ENCODE data around the gene AK4. TPM values are rescaled to one million over a fixed set of nuclear protein-coding genes. Genes with fewer than 3 reads are reported as not detected.
"Not testable (repeated sequence)": the region's sequence is repeated elsewhere in the genome, so short reads cannot be mapped to it uniquely, and the experiment has no call there.

AK4 gene
- total RNA-seq, 1 experiment from 2014 or later, result 17.6 TPM

DNA sequence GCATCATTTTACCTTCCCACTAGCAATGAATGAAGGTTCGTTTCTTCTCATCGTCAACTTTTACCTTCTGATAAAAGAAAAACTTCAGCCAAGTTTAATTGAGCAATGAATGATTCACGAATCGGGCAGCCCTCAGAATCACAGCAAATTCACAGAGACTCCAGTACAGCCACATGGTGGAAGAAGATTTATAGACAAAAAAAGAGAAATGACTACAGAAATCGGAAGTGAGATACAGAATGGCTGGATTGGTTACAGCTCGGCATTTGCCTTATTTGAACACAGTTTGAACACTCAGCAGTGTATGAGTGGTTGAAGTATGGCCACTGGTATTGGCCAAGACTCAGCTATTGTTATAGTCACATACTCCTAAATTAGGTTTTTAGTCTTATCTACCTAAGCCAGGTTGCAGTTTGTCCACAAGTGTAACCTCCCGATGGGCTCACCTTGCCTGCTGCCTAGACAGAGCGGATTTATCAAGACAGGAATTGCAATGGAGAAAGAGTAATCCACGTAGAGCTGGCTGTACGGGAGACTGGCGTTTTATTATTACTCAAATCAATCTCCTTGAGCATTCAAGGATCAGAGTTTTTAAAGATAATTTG lies 15.3 kb downstream of the AK4 start:
- Histone ChIP-seq H3K4me2 (no peak overlapping the region), H3K4me3 (no peak overlapping the region), H2AFZ (no peak overlapping the region), H3K36me3 (ENCODE audit: low read depth) (no peaks in the 10 kb centered on the region), H3K79me2 (ENCODE audit: low read depth) (peaks cover 38% of the 10 kb centered on the region), H3K9me3 (ENCODE audit: insufficient read depth, low read depth) (no peaks in the 10 kb centered on the region), H3K27ac (no peak overlapping the region), H3K27me3 (ENCODE audit: insufficient read depth, low read depth) (no peaks in the 10 kb centered on the region), H3F3A (ENCODE audit: insufficient read depth, low read depth) (no peaks in the 10 kb centered on the region), H3K4me1 (replicated peaks; ENCODE audit: insufficient read depth) (peaks cover 7% of the 10 kb centered on the region), H3K9me2 (ENCODE audit: insufficient read depth) (no peaks in the 10 kb centered on the region; the same call in 1 of the 2 replicates), H4K20me1 (ENCODE audit: insufficient read depth) (no peaks in the 10 kb centered on the region; the same call in 1 of the 2 replicates)
- no TSS peak for BruUV-seq (replicated peaks)
- POLR2A ChIA-PET (ENCODE audit: unreplicated experiment), result interaction anchor here (0.7 kb wide), 1 partner anchor 782 kb away, joined by 7 read pairs; no protein-coding TSS in a partner anchor
- intact Hi-C loops (cut with micrococcal nuclease; ENCODE audit: unreplicated experiment), result no loop called here
- CTCF ChIA-PET, result no interaction called here
- DNase-seq, result no peak
- TF ChIP-seq EZH2 (IDR thresholded peaks at IDR 0.05; ENCODE audit: low read depth), result no peak
- TF ChIP-seq, protein P1, sequence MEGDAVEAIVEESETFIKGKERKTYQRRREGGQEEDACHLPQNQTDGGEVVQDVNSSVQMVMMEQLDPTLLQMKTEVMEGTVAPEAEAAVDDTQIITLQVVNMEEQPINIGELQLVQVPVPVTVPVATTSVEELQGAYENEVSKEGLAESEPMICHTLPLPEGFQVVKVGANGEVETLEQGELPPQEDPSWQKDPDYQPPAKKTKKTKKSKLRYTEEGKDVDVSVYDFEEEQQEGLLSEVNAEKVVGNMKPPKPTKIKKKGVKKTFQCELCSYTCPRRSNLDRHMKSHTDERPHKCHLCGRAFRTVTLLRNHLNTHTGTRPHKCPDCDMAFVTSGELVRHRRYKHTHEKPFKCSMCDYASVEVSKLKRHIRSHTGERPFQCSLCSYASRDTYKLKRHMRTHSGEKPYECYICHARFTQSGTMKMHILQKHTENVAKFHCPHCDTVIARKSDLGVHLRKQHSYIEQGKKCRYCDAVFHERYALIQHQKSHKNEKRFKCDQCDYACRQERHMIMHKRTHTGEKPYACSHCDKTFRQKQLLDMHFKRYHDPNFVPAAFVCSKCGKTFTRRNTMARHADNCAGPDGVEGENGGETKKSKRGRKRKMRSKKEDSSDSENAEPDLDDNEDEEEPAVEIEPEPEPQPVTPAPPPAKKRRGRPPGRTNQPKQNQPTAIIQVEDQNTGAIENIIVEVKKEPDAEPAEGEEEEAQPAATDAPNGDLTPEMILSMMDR (conservative IDR thresholded peaks at IDR 0.05), result no peak

- POLR2A ChIA-PET (ENCODE audit: unreplicated experiment); H2AFZ ChIP-seq; intact Hi-C loops (cut with micrococcal nuclease; ENCODE audit: unreplicated experiment); BruUV-seq (replicated peaks); H3K4me2 ChIP-seq; H3F3A ChIP-seq (ENCODE audit: insufficient read depth, low read depth); H3K27me3 ChIP-seq (ENCODE audit: insufficient read depth, low read depth); H4K20me1 ChIP-seq (ENCODE audit: insufficient read depth); H3K4me1 ChIP-seq (replicated peaks; ENCODE audit: insufficient read depth); H3K36me3 ChIP-seq (ENCODE audit: low read depth); DNase-seq; H3K27ac ChIP-seq; H3K9me2 ChIP-seq (ENCODE audit: insufficient read depth); H3K9me3 ChIP-seq (ENCODE audit: insufficient read depth, low read depth); H3K4me3 ChIP-seq; CTCF ChIA-PET: not testable (repeated sequence)
- H3K79me2 ChIP-seq (ENCODE audit: low read depth), result peaks cover 44% of the 10 kb centered on the region
Measured at GRCh38 chr1:65164101-65164500, 16.1 kb downstream of the AK4 start.

- H4K20me1 ChIP-seq (ENCODE audit: insufficient read depth), result no peaks in the 10 kb centered on the region; the same call in 1 of the 2 replicates
- H3K27me3 ChIP-seq (ENCODE audit: insufficient read depth, low read depth), result no peaks in the 10 kb centered on the region
- intact Hi-C loops (cut with micrococcal nuclease; ENCODE audit: unreplicated experiment), result no loop called here
- BruUV-seq (replicated peaks), result no TSS peak
- TF ChIP-seq EZH2 (IDR thresholded peaks at IDR 0.05; ENCODE audit: low read depth), result no peak
- TF ChIP-seq, protein P1 (conservative IDR thresholded peaks at IDR 0.05), result no peak
- no peak overlapping the region for H3K27ac ChIP-seq
- H3K9me2 ChIP-seq (ENCODE audit: insufficient read depth), result no peaks in the 10 kb centered on the region; the same call in 1 of the 2 replicates
- H3F3A ChIP-seq (ENCODE audit: insufficient read depth, low read depth), result no peaks in the 10 kb centered on the region
- H3K4me1 ChIP-seq (replicated peaks; ENCODE audit: insufficient read depth), result peaks cover 7% of the 10 kb centered on the region
- POLR2A ChIA-PET (ENCODE audit: unreplicated experiment), result no interaction called here
- no peak overlapping the region for H3K4me3 ChIP-seq
- H2AFZ ChIP-seq, result no peak overlapping the region
- no peak overlapping the region for H3K4me2 ChIP-seq
- CTCF ChIA-PET, result no interaction called here
- no peak for DNase-seq
- no peaks in the 10 kb centered on the region for H3K36me3 ChIP-seq (ENCODE audit: low read depth)
- no peaks in the 10 kb centered on the region for H3K9me3 ChIP-seq (ENCODE audit: insufficient read depth, low read depth)
- H3K79me2 ChIP-seq (ENCODE audit: low read depth), result peaks cover 43% of the 10 kb centered on the region
Measured at GRCh38 chr1:65164633-65165032, 16.6 kb downstream of the AK4 start.

Data from PC-9 (cell line).